ENCODE results near the gene CHP1.
"Not testable (repeated sequence)": the region's sequence is repeated elsewhere in the genome, so short reads cannot be mapped to it uniquely, and the experiment has no call there.

The CHP1 gene

GRCh38 chr15:41231422-41232226 is 556 bp downstream of the CHP1 start:
- no peak for DNase-seq (ENCODE audit: low spot score)
- POLR2A ChIA-PET (ENCODE audit: low non-redundant PET): interaction anchor here (0.6 kb wide), 1 partner anchor 48 kb away, joined by 5 read pairs; no protein-coding TSS in a partner anchor
- CTCF ChIA-PET: interaction anchor here (0.6 to 2.0 kb wide), 5 partner anchors 19 to 1856 kb away, joined by 3 to 5 read pairs (median 3); partner anchors contain the start of genes NUSAP1 and OIP5
- H3K27ac ChIP-seq: peak overlapping the region; percentile 88
- no peak for TF ChIP-seq CTCF (conservative IDR thresholded peaks at IDR 0.05; ENCODE audit: low read depth)

GRCh38 chr15:41233367-41233771 is 2.3 kb downstream of the CHP1 start:
- POLR2A ChIA-PET (ENCODE audit: low non-redundant PET): interaction anchor here (0.9 kb wide), 1 partner anchor 26 kb away, joined by 3 read pairs; no protein-coding TSS in a partner anchor
- DNase-seq (ENCODE audit: low spot score): peak; percentile 46
- no peak for TF ChIP-seq CTCF (conservative IDR thresholded peaks at IDR 0.05; ENCODE audit: low read depth)
- CTCF ChIA-PET: no interaction called here
- H3K27ac ChIP-seq: no peak overlapping the region

- not testable (repeated sequence) for DNase-seq (ENCODE audit: low spot score); H3K27ac ChIP-seq
- ChIA-PET POLR2A (ENCODE audit: low non-redundant PET) (interaction anchor here (0.7 kb wide), 1 partner anchor 123 kb away, joined by 4 read pairs; no protein-coding TSS in a partner anchor), CTCF (interaction anchor here (0.8 kb wide), 1 partner anchor 101 kb away, joined by 3 read pairs; no protein-coding TSS in a partner anchor)
These were observed 4.2 kb downstream of the CHP1 start for GRCh38 chr15:41235228-41235627.

GRCh38 chr15:41235929-41236328 is 4.9 kb downstream of the CHP1 start:
- H3K27ac ChIP-seq: no peak overlapping the region
- DNase-seq (ENCODE audit: low spot score): no peak
- POLR2A ChIA-PET (ENCODE audit: low non-redundant PET): interaction anchor here (0.7 kb wide), 1 partner anchor 122 kb away, joined by 4 read pairs; no protein-coding TSS in a partner anchor
- no peak for TF ChIP-seq CTCF (conservative IDR thresholded peaks at IDR 0.05; ENCODE audit: low read depth)
- CTCF ChIA-PET: no interaction called here

GRCh38 chr15:41238100-41238499 is 7.0 kb downstream of the CHP1 start:
- no peak for DNase-seq (ENCODE audit: low spot score)
- CTCF ChIA-PET: interaction anchor here (0.6 kb wide), 1 partner anchor 166 kb away, joined by 3 read pairs; no protein-coding TSS in a partner anchor
- H3K27ac ChIP-seq: peak overlapping the region; percentile 29; the same call in 1 of the 2 replicates
- no peak for TF ChIP-seq CTCF (conservative IDR thresholded peaks at IDR 0.05; ENCODE audit: low read depth)
- POLR2A ChIA-PET (ENCODE audit: low non-redundant PET): no interaction called here

GRCh38 chr15:41241221-41241964 is 10.3 kb downstream of the CHP1 start:
- ChIA-PET POLR2A (ENCODE audit: low non-redundant PET) (no interaction called here), CTCF (no interaction called here)
- H3K27ac ChIP-seq: no peak overlapping the region
- no peak for TF ChIP-seq CTCF (conservative IDR thresholded peaks at IDR 0.05; ENCODE audit: low read depth)
- DNase-seq (ENCODE audit: low spot score): no peak

- POLR2A ChIA-PET (ENCODE audit: low non-redundant PET); DNase-seq (ENCODE audit: low spot score): not testable (repeated sequence)
- peak overlapping the region; percentile 75; the same call in 1 of the 2 replicates for H3K27ac ChIP-seq
- CTCF ChIA-PET: interaction anchor here (1.8 kb wide), 1 partner anchor 20 kb away, joined by 5 read pairs; the partner anchor contains the start of genes CHP1 and EXD1
These were observed 19.7 kb downstream of the CHP1 start for GRCh38 chr15:41250745-41251144.
